Stimulated activated CD4-positive, alpha-beta T cell treated with anti-CD3 and anti-CD28 coated beads, Interleukin-1b, Interleukin-23, amount 100 ng/mL, for 48 hours (primary cell): ENCODE data around the gene FAM3A.
"Not testable (repeated sequence)": the region's sequence is repeated elsewhere in the genome, so short reads cannot be mapped to it uniquely, and the experiment has no call there.

Experiments used
- DNase-seq: peaks from one replicate; pipeline ENCODE4 v3.0.0-alpha.2; 2020

Gene FAM3A

GRCh38 chrX:154515966-154516655, at the start of gene FAM3A:
Gene FAM3A (minus strand): TSS chrX:154516232. CDS start chrX:154515772, 460 bp downstream.
- DNase-seq: peak; percentile 93

GRCh38 chrX:154562295-154562694, 46.3 kb upstream of the FAM3A start:
- not testable (repeated sequence) for DNase-seq

DNA sequence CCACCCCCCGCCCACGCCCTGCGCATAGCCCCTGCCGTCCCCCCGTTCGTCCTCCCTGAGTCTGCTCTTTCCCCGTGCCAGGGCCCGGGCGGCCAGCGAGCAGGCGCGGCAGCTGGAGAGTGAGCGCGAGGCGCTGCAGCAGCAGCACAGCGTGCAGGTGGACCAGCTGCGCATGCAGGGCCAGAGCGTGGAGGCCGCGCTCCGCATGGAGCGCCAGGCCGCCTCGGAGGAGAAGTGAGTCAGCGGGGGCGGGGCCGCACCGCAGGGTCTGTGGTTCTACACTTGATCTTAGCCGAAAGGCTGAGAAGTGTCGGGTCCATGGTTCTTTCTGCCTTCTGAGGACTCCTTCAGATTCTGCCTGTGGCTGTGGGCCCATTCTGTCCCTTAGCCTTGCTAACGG, 44.3 kb upstream of the FAM3A start:
- DNase-seq: not testable (repeated sequence)

DNA sequence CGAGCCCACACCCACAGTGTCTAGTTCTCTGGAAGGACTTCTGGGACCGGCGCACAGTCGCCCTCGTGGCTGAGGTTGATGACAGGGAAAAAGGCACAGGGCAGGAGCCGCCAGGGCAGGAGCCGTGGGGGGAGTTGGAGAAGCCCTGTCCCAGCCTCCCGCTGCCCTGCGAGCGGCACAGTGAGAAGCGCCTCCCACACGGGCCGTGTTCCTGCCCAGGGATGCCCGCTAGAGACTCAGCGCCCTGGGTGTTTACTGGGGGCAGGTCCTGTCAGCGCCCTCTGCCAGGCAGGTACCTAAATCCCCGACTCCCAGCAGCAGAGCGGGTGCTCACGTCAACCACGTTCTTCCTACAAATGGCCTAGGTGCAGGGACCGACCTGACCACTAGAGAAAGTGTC, 42.9 kb upstream of the FAM3A start:
- DNase-seq: not testable (repeated sequence)

GRCh38 chrX:154558060-154558690, 42.1 kb upstream of the FAM3A start:
- DNase-seq: not testable (repeated sequence)

GRCh38 chrX:154552112-154552806, 36.2 kb upstream of the FAM3A start:
- not testable (repeated sequence) for DNase-seq

DNA sequence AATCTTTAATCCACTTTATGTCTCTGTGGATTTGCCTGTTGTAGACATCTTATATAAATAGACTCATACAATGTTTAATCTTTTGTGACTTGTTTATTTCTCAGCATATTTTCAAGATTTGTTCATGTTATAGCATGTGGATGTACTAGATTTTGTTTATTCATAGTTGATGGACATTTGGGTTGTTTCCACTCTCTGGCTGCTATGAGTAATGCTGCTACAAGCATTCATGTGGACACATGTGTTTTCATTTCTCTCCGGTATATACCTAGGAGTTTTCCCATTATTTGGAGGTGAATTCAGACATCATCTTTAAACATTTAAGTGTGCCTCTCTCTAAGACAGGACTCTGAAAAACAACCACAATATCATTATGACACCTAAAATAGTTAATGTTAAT, 33.7 kb upstream of the FAM3A start:
- DNase-seq: no peak

- DNase-seq: no peak
Observed at GRCh38 chrX:154548028-154548316, 31.9 kb upstream of the FAM3A start.

DNA sequence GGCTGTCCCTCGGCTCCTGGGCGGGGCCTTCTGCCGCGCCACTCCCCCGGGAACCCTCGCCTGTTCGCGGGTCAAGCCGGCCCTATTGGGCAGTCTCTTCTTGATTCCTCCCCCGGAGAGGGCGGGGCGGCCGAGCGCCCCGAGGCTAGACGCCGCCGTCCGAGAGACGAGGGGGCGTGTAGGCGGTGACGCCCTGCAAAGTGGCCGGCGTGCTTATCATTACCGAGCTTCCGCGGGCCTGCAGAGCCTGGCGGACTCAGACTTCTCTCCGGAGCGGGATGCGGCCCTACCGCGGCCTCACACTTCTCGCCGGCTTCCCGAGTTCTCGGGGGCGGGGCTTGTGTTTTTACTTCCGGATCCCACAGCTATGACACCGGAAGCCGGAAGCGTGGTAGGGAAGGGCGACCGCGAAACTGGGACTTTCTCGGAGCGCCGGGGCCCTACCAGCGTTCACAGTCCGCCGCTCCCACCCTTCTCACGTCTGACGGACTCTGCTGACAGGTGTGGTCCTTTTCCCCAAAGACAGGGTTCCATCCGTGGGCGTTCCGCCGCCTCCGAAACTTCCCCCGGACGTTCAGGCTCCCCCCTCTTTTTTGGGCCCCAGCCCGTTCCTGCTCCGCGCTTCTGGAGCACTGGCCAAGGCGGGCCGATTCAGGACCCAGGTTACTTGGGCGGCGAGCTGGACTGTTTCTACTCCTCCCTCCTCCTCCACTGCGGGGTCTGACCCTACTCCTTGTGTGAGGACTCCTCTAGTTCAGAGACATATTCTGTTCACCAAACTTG, 31.4 kb upstream of the FAM3A start, which contains the start of gene IKBKG:
TSS of gene IKBKG (plus strand) at position 376 of the 783 bp plus-strand sequence. CDS start 4,383 bp downstream, outside the sequence.
- peak; percentile 87 for DNase-seq

DNA sequence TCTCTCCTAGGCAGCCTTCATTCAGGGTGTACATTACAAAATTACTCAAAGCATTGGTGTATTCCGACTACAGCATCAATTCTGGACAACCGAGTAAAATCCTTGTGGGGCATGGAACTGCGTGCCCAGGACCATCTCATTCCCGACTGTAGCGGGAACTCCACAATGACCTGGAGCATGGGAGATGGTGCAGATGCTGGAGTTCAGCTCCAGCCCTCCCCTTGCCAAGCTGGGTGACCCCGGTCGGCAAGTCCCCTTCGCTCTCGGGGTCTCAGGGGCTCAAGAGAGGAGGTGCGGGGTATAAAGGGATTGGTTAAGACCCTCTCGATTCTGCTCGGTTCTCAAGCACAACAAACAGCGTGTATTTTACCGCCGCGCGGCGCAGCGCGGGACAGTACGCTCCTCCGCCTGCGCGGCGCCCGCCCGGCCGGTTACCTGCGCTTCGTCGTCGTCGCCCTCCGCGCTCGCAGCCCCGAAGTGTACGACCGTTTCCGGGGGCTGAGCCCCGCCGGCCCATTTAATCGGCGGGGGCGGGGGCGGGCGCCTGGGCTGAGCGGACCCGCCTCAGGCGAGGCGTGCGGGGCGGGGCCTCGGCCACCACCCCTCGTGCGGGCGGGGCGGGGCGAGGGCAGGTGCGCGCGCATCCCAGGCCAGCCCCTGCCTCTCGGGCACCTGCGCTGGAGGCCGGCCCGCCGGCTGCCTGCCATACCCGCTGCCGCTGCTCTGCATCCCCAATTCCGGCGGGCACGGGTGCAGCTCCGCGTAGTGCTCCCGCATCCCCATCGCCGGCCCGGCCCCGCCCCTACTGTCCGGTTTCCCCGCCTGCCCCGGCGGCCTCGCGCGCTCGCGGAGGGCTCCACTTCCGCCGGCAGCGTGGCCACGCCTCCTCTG, 30.6 kb upstream of the FAM3A start, which contains the start of gene G6PD:
TSS of gene G6PD (minus strand) at position 493 of the 891 bp plus-strand sequence. CDS start 691 bp downstream, outside the sequence.
- DNase-seq: peak; percentile 77

- DNase-seq: no peak
Observed at GRCh38 chrX:154545673-154546274, 29.7 kb upstream of the FAM3A start.

DNA sequence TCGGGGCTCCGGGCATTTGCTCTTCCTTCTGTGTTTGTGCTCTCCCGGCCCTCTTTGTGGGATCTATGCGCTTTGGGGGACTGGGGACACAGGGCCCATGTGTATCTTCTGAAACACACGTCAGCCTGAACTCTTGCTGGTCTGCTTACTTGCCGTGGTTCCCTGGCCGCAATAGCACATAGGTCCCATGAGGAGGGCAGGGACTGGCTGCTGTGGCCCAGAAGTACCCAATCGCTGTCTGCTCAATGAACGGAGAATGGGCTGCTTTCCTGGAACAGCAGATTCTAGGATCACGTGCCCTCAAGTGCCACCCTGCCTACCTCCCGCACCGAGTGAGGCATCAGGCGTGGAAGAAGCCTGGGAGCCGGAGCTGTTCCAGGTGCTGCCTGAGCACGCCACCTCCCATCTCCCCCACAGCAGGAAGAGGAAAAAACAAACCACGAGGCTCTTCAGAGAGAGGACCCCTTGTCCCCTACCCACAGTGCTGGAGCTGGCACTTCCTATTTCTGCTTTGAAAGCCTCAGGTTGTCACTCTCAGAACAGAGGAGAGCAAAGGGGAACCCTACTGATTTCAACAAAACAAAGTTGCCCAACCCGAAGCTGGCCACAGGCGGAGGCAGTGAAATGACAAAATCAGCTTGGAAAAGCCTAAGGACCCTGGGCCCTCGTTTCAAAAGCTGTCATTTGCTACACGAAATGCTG, 26.8 kb upstream of the FAM3A start:
- peak; percentile 37 for DNase-seq

GRCh38 chrX:154541896-154542722, 26.1 kb upstream of the FAM3A start:
- peak; percentile 50 for DNase-seq

- no peak for DNase-seq
Observed at GRCh38 chrX:154541589-154541895, 25.5 kb upstream of the FAM3A start.

- no peak for DNase-seq
Observed at GRCh38 chrX:154540897-154541535, 25.0 kb upstream of the FAM3A start.

DNA sequence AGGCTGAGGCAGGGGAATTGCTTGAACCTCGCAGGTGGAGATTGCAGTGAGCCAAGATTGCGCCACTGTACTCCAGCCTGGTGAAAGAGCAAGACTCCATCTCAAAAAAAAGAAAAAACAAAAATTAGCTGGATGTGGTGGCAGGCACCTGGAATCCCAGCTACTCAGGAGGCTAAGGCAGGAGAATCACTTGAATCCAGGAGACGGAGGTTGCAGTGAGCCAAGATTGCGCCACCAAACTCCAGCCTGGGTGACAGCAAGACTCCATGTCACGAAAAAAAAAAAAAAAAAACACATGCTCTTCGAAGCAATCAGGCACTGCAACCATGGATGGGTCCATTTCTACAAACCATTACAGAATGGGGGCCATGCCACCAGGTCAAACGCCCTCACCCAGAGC, 24.3 kb upstream of the FAM3A start:
- not testable (repeated sequence) for DNase-seq

DNA sequence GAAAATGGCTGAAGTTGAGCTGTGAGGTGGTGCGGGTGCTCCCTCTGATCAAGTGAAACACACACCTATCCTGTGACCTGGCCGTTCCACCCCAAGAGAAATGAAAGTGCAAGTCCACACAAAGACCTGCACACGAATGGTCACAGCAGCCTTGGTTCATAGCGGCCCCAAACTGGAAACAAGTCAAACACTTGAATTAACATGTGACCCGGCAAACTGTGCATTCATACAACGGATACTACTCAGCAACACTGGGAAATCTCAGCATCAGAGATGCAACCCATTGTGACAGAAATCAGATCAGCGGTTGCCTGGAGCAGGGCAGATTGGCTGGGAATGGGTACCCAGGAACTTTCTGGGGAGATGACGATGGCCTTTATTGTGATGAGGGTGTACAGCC, 23.0 kb upstream of the FAM3A start:
- no peak for DNase-seq

- no peak for DNase-seq
Observed at GRCh38 chrX:154535892-154536291, 19.9 kb upstream of the FAM3A start.

GRCh38 chrX:154534526-154535322, 18.7 kb upstream of the FAM3A start:
- peak; percentile 87 for DNase-seq
